ENCODE results near the gene DHRS4. TPM values are rescaled to one million over a fixed set of nuclear protein-coding genes. Genes with fewer than 3 reads are reported as not detected.

The DHRS4 gene
- total and polyA plus RNA-seq, 9 of the 15 experiments (the other 6 are each of a cell fraction or from before 2014, with no cell fraction given), result 0.51 to 35.9 (median 10.1) TPM

- TF ChIP-seq REST (IDR thresholded peaks at IDR 0.05; ENCODE audit: borderline replicate concordance) (peak; percentile 16; the same call in 1 of the 2 replicates), REST (CRISPR knock-in tag; IDR thresholded peaks at IDR 0.05; ENCODE audit: low read depth) (no peak), ELK1 (CRISPR knock-in tag; IDR thresholded peaks at IDR 0.05) (no peak), CLOCK (CRISPR knock-in tag; IDR thresholded peaks at IDR 0.05; ENCODE audit: borderline replicate concordance) (no peak), JUND (IDR thresholded peaks at IDR 0.05; ENCODE audit: borderline replicate concordance, low read depth, low read length) (peak; percentile 55), JUND (tag; IDR thresholded peaks at IDR 0.05; ENCODE audit: borderline replicate concordance, low read depth, low read length) (peak; percentile 62; the same call in 1 of the 3 replicates), ATF3 (IDR thresholded peaks at IDR 0.05) (peak; percentile 38), ATF3 (CRISPR knock-in tag; conservative IDR thresholded peaks at IDR 0.05) (no peak), KLF16 (IDR thresholded peaks at IDR 0.05) (0 out of 2 replicates have a peak, but pooled peaks have one; percentile 5), RBBP5 (IDR thresholded peaks at IDR 0.05; ENCODE audit: borderline replicate concordance, insufficient read depth, low read length, poor library complexity, severe bottlenecking) (no peak), MCM5 (IDR thresholded peaks at IDR 0.05; ENCODE audit: low read depth) (no peak), MYC (IDR thresholded peaks at IDR 0.05; ENCODE audit: low read depth, low read length) (0 out of 2 replicates have a peak, but pooled peaks have one; percentile 19), MYC (CRISPR knock-in tag; IDR thresholded peaks at IDR 0.05; ENCODE audit: borderline replicate concordance, low read depth) (no peak)
These were observed 23.7 kb upstream of the DHRS4 start (continued) for GRCh38 chr14:23929822-23930294.
